ENCODE data around the gene ZMYND12.

GRCh38 chr1:42462828-42463763 is 7.3 kb upstream of the ZMYND12 start, which contains the start of gene CCDC30:
- no peak for TF ChIP-seq CTCF (IDR thresholded peaks at IDR 0.05; ENCODE audit: insufficient read depth, low read length, poor library complexity, severe bottlenecking)
- no peak for TF ChIP-seq EZH2phosphoT487 (conservative IDR thresholded peaks at IDR 0.05; ENCODE audit: low read length)

Data from SU-DHL-6 (cell line).